ENCODE results near the gene SIRT7. TPM values are rescaled to one million over a fixed set of nuclear protein-coding genes. Genes with fewer than 3 reads are reported as not detected.
A peak's percentile ranks its signal among the peaks of the same experiment; 100 is the strongest.

Gene SIRT7
- total RNA-seq, 4 donors from 2014 or later = 15.4 to 25.7 (median 20.2) TPM

GRCh38 chr17:81910840-81911276 lies 7.1 kb downstream of the SIRT7 start:
- ATAC-seq (ENCODE audit: low FRiP score) = peak; percentile 6
- TF ChIP-seq CTCF (IDR thresholded peaks at IDR 0.05) = no peak
- DNase-seq (ENCODE audit: low spot score) = no peak

GRCh38 chr17:81909966-81910839 lies 7.8 kb downstream of the SIRT7 start:
- DNase-seq (ENCODE audit: low spot score) (no peak), ATAC-seq (ENCODE audit: low FRiP score) (no peak)
- no peak for TF ChIP-seq CTCF (IDR thresholded peaks at IDR 0.05)

- DNase-seq (ENCODE audit: low spot score) = no peak
Observed at GRCh38 chr17:81909231-81909630, 8.7 kb downstream of the SIRT7 start.

GRCh38 chr17:81908793-81909192 lies 9.2 kb downstream of the SIRT7 start:
- no peak for TF ChIP-seq CTCF (IDR thresholded peaks at IDR 0.05)
- no peak for ATAC-seq (ENCODE audit: low FRiP score)
- no peak for DNase-seq (ENCODE audit: low spot score)

More at GRCh38 chr17:81909231-81909630, 8.7 kb downstream of the SIRT7 start:
- ATAC-seq (ENCODE audit: low FRiP score) = no peak
- TF ChIP-seq CTCF (IDR thresholded peaks at IDR 0.05) = no peak

- TF ChIP-seq CTCF (IDR thresholded peaks at IDR 0.05) = no peak
- DNase-seq (ENCODE audit: low spot score) (no peak), ATAC-seq (ENCODE audit: low FRiP score) (no peak)
Observed at GRCh38 chr17:81907219-81908145, 10.5 kb downstream of the SIRT7 start.

GRCh38 chr17:81906476-81907218 lies 11.3 kb downstream of the SIRT7 start:
- ATAC-seq (ENCODE audit: low FRiP score) (no peak), DNase-seq (ENCODE audit: low spot score) (no peak)
- no peak for TF ChIP-seq CTCF (IDR thresholded peaks at IDR 0.05)
